ENCODE measurements around the gene CLEC4D.
"Not testable (repeated sequence)": the region's sequence is repeated elsewhere in the genome, so short reads cannot be mapped to it uniquely, and the experiment has no call there.

Gene CLEC4D

DNA sequence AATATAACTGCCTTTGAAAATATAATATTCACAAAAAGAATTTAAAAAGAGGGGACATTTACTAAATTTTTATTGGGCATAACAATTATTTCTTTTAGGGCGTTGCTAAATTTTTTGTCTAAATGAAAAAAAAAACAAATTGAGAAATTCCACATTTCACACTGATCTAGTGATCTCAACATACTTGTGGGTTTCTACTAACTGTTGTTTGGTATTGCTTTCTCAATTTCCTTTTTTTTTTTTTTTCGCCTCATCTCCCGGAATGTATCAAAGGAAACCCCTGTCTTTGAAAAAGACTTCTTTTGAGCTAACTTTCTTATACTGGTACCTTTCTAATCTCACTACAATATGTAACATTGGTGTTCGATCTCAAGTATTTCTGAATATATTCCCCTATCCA lies at the start of gene CLEC4D:
CLEC4D (plus strand) TSS at position 248 of the 400 bp plus-strand sequence. CDS start 230 bp downstream, outside the sequence.
- DNase-seq (ENCODE audit: low spot score): no peak

DNA sequence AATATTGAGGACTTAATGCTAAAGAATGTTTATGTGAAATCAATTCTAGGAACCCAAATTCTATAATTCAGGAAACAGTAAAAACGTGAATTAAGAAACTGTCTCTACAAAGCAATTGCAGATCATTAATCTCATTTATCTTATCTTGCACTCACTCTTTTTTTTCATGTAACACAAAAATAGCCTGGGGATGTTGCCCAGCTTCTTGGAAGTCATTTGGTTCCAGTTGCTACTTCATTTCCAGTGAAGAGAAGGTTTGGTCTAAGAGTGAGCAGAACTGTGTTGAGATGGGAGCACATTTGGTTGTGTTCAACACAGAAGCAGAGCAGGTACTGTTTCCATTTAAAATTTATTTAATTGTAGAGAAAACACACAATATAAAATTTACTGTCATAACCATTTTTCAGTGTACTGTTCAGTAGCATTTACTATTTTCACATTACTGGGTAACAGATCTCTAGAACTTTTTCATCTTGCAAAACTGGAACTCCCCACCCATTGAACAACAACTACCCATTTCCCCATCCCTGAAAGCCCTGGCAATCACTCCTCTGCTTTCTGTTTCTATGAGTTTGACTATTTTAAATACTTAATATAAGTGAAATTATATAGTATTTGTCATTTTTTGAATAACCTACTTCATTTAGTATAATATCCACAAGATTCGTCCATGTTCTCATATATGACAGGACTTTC lies 47.9 kb upstream of the CLEC4D start:
- no peak for DNase-seq (ENCODE audit: low spot score)

DNA sequence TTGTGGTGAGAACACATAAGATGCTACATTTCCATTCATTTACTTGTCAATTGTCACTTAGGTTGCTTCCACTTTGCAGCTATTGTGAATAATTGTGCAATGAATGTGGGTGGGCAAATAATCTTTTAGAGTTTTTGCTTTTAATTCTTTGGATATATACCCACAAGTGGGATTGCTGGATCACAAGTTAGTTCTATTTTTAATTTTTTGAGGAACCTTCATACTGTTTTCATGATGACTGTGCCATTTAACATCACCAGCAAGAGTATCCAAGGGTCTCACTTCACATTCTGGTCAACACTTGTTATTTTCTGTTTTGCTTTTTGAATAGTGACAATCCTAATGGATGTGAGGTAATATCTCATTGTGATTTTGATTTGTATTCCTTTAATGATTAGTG lies 47.1 kb upstream of the CLEC4D start:
- DNase-seq (ENCODE audit: low spot score): no peak

DNA sequence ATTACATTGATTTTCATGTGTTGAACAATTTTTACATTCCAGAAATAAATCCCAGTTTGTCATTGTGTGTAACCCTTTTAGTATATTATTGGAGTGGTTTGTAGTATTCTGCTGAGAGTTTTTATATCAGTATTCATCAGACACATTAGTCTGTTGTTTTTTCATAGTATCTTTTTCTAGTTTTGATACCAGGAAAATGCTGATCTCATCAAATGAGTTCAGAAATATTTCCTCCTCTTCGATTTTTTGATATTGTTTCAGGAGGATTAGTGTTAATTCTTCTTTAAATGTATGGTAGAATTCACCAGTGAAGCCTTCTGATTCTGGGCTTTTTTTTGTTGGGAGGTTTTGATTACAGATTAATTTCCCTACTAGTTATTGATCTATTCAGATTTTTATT lies 42.2 kb upstream of the CLEC4D start:
- DNase-seq (ENCODE audit: low spot score): no peak

DNA sequence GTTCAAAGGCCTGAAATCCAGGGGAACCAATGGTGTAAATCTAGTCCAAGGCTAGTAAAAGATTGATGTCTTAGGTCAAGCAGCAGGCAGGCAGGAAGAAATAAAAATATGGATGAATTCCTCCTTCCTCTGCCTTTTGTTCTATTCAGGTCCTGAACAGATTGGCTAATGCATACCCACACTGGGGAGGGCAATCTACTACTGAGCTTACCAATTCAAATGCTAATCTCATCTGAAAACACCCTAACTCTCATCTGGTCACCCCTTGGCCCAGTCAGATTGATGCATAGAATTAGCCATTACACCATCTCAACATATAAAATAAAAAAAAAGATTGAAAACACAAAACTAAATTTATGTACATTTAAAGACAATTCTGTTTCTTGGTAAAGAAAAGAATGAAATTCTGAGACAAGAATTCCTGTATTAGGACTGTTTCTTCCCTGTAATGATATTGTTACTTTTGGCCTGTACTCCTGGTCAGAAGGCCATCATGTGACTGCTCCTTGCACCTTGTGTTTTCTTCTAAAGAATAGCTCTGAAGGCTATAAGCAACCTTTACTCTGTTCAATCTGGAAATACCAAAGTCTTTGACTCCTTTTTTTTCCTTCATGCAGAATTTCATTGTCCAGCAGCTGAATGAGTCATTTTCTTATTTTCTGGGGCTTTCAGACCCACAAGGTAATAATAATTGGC lies 37.6 kb upstream of the CLEC4D start:
- DNase-seq (ENCODE audit: low spot score): no peak

DNA sequence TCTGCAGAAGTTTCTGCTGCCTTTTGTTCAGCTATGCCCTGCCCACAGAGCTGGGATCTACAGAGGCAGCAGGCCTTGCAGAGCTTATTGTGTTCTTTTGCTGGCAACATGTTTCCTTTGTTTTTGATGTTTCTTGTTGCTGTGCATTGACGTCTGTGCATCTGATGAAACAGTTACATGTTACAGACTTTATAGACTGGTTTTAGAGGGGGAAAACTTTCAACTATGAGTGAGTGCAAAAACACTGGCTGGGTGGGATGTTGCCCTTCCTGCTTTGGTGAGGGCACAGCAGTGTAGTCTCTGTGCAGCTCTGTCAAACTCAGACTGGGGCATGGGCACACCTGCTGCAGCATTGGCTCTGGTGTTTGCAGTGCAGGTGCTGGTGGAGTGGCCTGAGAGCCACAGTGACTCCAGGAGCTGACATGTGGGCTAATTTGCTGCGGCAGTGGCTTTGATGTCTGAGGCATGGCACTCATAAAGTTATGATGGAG lies 30.7 kb upstream of the CLEC4D start:
- DNase-seq (ENCODE audit: low spot score): no peak

DNA sequence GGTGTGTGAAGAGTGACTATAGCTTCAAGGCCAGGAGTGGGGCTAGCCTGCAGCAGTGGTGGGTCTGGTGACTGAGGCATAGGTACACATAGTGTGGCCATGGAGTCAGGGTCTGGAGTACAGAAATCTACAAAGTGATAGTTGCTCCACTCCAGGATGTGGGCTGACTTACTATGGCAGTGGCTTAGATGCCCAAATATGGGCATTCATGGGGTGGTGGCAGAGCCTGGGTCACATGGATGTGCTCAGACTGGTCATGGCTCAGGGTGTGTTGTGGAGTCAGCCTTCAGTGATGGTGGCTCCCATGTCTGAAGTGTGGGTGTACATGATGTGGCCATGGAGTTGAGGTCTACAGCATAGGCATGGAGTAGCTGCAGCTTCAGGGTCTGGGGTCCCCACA lies 30.2 kb upstream of the CLEC4D start:
- DNase-seq (ENCODE audit: low spot score): no peak

DNA sequence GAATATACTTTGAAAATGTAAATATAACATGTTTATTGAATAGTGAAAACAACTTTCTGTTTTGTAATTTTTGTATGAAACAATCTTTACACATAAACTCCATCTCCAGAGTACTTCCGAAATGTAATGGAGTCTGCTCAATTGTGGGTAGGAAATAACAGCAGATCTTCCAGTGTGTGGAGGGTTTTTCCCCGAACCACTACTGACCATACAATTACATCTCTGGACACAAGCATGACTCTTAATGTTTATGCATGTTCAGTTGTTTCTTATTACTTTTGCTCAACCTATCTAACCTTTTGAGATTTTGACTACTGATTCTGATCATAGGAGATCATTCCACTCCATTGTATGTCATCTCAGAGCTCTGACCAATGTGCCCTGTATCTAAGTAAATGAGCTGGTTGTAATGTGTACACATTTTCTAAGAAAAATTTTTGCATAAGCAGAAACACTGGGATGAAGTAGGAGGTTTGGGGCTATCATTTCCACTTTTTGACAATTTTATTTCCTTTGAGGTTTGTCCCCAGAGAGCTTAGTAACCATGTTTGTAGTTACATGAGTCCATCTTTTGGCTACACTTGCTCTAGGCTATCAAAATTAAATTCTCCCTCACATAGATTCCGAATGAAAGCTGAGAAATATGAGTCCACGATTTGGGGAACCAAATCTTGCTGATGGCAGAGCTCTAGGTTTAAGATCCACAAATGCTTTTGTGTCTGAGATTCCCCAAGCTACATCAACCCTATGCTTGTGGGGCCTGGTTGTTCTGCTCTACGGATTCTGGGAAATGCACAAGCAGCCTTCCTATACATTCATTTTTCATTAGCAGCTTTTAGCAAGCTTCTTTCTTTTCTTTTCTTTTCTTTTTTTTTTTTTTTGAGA lies 21.4 kb upstream of the CLEC4D start:
- no peak for DNase-seq (ENCODE audit: low spot score)

DNA sequence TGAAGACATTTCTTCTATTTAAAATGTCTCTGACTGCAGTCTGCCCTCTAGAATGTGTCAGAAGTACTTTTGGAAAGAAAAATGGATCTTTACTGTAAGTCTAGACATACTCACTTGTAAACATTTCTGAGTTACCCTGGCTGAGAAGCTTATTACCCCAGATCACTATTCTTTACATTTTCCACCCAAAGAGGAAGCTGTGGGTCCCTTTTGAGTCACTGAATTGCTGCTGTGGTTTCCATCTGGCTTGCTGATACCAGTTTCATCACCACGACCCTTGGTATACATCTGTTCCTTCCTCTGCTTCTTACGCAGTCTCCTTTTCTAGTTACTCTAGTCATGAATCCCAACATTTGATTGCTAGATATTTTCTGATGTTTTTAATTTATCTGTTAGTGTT lies 20.2 kb upstream of the CLEC4D start:
- DNase-seq (ENCODE audit: low spot score): no peak

DNA sequence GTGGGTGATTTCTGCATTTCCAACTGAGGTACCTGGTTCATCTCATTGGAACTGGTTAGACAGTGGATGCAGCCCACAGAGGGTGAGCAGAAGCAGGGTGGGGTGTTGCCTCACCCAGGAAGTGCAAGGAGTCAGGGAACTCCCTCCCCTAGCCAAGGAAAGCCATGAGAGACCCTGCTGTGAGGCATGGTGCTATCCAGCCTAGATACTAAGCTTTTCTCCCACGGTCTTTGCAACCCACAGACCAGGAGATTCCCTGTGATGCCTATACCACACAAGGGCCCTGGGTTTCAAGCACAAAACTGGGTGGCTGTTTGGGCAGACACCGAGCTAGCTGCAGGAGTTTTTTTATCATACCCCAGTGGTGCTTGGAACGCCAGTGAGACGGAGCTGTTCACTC lies 17.6 kb upstream of the CLEC4D start:
- not testable (repeated sequence) for DNase-seq (ENCODE audit: low spot score)

DNA sequence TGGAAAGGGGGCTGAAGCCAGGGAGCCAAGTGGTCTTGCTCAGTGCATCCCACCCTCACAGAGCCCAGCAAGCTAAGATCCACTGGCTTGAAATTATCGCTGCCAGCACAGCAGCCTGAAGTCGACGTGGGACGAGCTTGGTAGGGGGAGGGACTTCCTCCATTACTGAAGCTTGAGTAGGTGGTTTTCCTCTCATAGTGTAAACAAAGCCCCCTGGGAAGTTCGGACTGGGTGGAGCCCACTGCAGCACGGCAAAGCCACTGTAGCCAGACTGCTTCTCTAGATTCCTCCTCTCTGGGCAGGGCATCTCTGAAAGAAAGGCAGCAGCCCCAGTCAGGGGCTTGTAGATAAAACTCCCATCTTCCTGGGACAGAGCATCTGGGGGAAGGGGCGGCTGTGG lies 17.2 kb upstream of the CLEC4D start:
- DNase-seq (ENCODE audit: low spot score): not testable (repeated sequence)

DNA sequence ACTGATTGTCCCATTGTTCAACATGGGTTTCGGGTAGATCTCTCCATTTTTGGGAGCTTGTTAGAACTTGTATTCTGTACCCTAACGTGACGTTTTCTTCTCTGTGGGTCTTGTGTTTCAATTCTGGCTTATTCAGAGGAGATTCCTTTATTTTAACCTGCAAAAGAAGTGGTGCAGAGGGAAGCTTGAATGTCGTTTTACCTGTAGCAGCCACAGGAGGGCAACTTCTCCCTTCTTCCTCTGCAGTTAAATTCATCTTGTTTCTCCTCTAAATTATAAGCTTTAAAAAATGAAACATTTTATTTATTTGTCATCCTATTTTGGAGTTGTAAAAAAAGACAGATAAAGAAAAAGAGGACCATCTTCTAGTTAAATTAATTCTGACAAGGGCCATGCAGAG lies 13.7 kb upstream of the CLEC4D start:
- no peak for DNase-seq (ENCODE audit: low spot score)

DNA sequence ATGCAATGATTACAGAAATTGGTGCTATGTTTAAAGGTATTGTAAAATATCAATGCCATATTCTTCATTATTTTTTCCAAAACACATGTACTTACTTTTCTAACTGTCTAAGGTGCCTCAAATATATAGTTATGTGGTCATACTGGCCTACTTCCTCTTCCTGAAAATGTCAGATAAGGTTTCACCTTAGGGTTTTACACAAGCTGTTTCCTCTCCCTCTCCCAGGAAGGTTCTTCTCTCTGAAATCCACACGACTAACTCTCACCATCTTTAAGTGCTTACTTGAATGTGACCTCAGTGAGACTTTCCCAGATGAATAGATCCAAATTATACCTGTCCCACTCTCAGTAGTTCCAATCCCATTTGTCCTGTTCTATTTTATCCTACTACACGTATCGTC lies 11.6 kb upstream of the CLEC4D start:
- no peak for DNase-seq (ENCODE audit: low spot score)

DNA sequence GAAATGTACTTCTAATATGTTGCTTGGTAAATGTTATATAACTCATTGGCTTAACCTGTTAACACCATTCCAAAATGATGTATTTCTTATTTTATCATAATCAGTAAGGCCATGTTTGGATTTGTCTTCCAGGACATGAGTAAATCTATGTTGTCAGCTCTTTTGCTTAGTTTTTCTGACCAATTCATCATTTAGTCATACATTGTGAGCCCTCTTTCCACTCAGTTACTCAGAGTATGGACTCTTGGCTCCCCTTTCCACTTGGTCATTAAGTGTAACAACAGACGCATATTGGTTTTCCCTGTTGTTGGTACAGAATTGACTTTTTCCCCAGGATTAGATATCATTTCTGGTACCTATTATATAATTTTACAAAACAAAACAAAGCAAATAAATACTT lies 9.0 kb upstream of the CLEC4D start:
- DNase-seq (ENCODE audit: low spot score): no peak

DNA sequence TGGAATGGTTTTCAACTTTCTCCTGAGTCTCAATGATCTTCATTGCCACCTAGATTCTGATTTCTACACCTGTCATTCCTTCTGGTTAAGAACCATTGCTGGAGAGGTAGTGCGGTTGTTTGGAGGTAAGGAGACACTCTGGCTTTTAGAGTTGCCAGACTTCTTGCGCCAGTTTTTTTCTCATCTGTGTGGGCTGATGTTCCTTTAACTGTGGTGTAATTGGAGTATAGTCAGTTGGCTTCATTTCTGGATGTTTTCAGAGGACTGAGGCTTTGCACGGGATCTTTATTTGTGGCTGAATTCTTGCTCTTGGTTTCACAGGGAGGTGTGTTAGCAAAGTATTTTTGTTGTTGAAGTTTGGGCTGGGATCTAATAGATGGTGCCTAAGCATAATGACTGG lies 5.7 kb upstream of the CLEC4D start:
- no peak for DNase-seq (ENCODE audit: low spot score)

DNA sequence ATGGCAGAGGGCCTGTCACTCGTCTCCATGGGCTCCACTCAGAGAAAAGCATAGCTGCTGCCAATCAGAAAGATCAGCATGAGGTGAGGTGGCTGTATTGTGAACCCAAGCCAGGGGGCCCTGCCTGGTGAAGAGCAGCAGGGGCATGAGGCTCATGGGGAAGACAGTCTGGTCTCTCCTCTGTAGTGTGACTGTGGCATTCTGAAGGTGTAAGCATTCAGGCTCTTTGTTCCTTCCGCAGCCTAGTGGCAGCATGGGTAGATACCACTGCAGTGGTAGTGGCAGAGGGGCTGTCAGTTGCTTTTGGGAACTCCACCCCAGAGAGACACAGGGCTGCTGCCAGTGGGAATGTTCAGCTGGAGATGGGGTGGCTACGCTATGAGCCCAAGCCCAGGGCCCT lies 5.1 kb upstream of the CLEC4D start:
- no peak for DNase-seq (ENCODE audit: low spot score)

DNA sequence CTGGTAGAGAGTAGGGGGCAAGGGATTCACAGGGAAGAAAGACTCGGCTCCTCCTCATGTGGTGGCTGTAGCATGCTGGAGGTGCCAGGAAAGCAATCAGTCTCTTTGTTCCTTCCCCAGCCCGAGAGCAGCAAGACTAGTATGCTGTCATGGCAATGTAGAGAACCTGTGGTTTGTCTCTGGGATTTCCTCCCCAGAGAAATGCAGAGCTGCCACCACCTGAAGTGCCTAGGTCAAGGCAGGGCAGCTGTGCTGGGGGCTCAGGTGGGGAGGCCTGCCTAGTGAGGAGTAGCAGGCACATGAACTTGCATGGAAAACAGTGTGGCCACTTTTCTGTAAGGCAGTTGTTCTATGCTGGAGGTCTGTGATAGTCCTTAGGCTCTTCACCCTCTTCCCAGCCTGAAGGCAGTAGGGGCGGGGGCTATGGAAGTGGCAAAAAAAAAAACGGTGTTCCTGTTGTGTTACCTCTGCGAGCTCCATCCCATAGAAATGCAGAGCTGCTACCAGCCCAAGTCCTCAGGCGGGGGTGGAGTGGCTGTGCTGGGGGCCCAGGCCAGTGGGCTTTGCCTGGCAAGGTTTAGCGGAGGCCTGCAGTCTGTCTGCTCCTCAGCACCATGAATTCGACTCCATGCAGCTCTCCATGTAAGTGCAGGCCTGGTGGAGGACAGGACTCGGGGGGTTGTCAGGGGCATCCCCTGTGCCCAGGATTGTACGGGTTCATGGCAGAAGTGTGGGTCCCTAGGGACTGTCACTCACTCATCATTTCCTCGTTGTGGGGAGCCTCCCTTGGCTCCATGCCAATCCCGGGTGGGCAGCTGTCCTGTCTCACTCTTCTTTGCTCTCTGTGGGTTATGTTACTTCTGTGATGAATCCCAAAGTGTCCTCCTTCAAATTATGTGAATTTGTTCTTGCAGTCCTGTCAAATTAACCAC lies 4.1 kb upstream of the CLEC4D start:
- DNase-seq (ENCODE audit: low spot score): no peak

DNA sequence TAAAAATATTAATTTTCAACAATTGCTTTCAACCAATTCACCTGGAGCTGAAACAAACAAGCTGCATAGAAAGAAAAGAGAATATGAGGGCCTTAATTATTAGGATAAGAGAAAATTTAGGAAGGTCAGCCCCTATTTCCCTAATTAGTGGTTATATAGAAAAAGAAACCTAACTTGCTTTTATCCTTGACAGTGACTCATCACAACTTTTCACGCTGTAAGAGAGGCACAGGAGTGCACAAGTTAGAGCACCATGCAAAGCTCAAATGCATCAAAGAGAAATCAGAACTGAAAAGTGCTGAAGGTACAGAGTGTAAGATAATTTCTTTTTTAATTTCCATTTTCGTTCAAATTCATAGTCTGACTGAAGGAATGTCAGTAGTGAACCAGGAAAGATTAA lies 4.7 kb downstream of the CLEC4D start:
- DNase-seq (ENCODE audit: low spot score): no peak

DNA sequence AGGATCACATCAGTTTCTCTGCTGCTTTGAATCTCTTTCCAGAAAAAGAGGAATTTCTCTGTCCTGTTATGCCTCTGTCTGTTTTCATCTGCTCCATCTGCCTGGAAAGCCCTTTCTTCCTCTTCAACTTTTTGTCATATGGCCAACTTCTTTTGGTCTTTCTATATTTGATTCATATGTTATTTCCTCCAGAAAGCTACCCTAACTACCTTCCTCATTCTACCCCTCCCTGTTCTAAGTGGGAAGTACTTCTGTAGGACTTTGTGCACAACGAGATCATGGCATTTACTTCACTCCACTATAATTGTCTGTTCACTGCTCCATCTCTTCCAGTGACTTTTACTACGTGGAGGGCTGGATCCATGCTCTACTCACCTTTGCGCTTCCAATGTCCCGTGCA lies 5.9 kb downstream of the CLEC4D start:
- DNase-seq (ENCODE audit: low spot score): no peak

DNA sequence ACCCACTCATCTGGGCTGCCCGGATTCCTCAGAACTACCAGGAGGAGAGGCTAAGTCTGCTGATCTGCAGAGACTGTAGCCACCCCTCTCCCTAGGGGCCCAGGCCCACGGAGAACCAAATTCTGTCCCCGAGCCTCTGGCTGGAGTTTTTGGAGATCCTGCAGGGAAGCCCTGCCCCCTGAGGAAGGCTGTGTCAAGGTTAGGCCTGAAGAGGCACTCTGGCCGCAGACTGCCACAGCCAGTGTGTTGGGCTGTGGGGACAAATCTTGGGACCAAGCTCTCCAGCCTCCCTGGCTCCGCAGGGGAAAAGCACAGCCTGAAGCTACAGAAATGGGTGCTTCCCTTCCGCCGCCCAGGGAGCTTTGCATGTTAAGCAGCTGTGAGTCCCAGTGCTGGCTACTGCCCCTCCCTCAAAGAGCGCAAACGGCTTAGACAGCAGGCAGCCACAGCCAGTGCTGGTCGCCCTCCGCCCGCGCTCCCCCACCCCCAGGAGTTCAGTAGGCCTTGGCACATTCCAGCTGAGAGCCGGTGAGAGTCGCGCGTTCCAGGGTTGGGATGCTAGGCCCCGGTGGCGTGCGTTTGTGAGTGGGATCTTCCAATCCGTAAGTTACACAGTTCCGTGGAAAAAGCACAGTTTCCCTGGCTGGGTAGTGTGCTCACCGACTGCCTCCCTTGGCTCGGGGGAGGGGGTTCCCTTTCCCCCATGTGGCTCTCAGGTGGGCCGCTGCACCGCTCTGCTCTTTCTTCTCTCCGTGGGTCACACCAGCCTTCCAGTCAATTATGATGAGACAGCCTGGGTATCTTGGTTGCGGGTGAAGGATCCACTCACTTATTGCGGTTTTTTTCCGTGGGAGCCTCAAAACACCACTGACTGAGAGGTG lies 14.2 kb downstream of the CLEC4D start:
- DNase-seq (ENCODE audit: low spot score): no peak

DNA sequence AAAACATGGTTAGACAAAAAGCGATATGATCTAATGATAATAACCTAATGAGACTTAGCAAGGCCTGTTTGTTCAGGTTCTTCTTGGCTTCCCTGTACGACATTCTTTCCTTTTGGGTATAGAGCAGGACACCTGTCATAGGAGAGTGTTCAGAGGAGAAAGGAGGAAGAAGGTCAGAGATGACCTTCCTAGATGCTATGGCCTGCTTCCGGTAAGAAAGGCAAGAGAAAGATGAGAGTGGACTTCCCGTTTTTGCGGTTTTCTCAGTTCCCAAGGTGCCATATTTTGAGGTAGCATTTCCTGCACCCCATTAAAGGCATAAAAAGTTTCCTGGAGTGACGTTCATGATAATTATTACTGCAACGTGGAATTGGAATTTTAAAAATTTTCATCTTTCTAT lies 18.7 kb downstream of the CLEC4D start:
- DNase-seq (ENCODE audit: low spot score): no peak
